GM12878 (cell line): Measurements from ENCODE around the gene MAGI2.

ENCODE experiments used
- ELK1 ChIP-seq: IDR thresholded peaks from 2 replicates; pipeline ENCODE4 v1.6.1; 2012; ENCODE audit warnings: low read depth, low read length, improper control_type of control experiment
- GABPA ChIP-seq: IDR thresholded peaks from 2 replicates; pipeline ENCODE4 v1.6.1; 2014; ENCODE audit warnings: antibody characterized with exemption, low read depth, mild to moderate bottlenecking, inconsistent platforms
- TF ChIP-seq, protein P1 (sequence below), 3 experiments: IDR thresholded peaks in 2 of 3; conservative IDR thresholded peaks in 1 of 3; 2 replicates each; pipeline ENCODE4 v1.5.1; 2011; ENCODE audit warnings: low read depth in 3 of 3, low read length in 3 of 3, mild to moderate bottlenecking in 3 of 3, control low read depth in 2 of 3, moderate library complexity in 2 of 3, inconsistent platforms in 1 of 3, mixed read lengths in 1 of 3; ENCODE audit not compliant: control insufficient read depth in 2 of 3, insufficient read depth in 1 of 3; ENCODE audit errors: extremely low read depth in 1 of 3

- TF ChIP-seq, protein P1, sequence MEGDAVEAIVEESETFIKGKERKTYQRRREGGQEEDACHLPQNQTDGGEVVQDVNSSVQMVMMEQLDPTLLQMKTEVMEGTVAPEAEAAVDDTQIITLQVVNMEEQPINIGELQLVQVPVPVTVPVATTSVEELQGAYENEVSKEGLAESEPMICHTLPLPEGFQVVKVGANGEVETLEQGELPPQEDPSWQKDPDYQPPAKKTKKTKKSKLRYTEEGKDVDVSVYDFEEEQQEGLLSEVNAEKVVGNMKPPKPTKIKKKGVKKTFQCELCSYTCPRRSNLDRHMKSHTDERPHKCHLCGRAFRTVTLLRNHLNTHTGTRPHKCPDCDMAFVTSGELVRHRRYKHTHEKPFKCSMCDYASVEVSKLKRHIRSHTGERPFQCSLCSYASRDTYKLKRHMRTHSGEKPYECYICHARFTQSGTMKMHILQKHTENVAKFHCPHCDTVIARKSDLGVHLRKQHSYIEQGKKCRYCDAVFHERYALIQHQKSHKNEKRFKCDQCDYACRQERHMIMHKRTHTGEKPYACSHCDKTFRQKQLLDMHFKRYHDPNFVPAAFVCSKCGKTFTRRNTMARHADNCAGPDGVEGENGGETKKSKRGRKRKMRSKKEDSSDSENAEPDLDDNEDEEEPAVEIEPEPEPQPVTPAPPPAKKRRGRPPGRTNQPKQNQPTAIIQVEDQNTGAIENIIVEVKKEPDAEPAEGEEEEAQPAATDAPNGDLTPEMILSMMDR (IDR thresholded peaks at IDR 0.05 in 2 of 3, conservative IDR thresholded peaks at IDR 0.05 in 1 of 3; ENCODE audit: control insufficient read depth in 2 of 3, extremely low read depth in 1 of 3, insufficient read depth in 1 of 3, low read depth in 3 of 3, low read length in 3 of 3) = no peak
- no peak for TF ChIP-seq ELK1
- TF ChIP-seq GABPA = no peak
These were observed 417.6 kb downstream of the MAGI2 start for GRCh38 chr7:79035858-79036257.
